Neural progenitor cell (in vitro differentiated cells): Measurements from ENCODE around the gene RNF4.
A peak's percentile ranks its signal among the peaks of the same experiment; 100 is the strongest.

Experiments used
- EZH2 ChIP-seq: fragments of 200-600 bp; sonication (generic); IDR thresholded peaks from 2 replicates; pipeline ENCODE4 v1.6.1; 2017; ENCODE audit warnings: antibody characterized with exemption, mild to moderate bottlenecking, moderate library complexity
- TF ChIP-seq, protein P1 (sequence below): fragments of 200-600 bp; sonication (generic); IDR thresholded peaks from 2 replicates; pipeline ENCODE4 v1.5.1; 2017; ENCODE audit warnings: antibody characterized with exemption, mild to moderate bottlenecking

DNA sequence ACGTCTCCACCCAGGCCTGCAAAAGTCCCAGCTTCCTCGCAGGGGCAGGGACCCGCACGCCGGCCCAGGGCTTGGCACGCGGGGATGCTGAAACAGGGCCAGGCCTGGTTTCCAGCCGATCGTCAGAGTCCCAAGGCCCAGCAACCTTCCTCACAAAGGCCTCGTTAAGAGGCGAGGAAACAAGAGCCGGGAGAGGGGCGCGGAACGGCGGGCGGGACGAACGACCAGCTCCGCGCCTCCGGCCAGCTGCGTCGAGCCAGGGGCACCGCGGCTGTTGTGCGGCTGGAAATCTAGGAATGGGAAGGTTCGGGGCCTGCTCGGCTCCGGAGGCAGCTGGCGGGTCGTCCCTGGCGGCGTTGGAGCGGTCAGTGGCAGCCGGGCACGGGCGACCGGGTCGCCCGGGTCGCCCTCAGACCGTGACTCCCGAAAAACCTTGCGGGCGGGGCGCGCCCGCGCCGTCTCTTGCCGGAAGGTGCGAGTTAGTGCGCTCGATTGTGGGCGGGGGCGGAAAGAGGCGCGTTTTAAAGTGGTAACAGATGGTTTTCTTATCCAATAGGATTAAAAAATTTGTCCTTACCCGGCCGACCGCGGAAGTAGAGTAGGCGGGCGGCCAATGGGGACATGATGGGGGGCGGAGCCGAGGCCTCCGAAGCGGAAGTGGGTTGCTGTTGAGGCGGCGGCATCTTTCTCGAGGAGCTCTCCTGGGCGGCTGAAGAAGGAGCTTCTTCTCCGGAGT is at the start of gene RNF4:
- TF ChIP-seq EZH2: peak; percentile 34
- TF ChIP-seq, protein P1, sequence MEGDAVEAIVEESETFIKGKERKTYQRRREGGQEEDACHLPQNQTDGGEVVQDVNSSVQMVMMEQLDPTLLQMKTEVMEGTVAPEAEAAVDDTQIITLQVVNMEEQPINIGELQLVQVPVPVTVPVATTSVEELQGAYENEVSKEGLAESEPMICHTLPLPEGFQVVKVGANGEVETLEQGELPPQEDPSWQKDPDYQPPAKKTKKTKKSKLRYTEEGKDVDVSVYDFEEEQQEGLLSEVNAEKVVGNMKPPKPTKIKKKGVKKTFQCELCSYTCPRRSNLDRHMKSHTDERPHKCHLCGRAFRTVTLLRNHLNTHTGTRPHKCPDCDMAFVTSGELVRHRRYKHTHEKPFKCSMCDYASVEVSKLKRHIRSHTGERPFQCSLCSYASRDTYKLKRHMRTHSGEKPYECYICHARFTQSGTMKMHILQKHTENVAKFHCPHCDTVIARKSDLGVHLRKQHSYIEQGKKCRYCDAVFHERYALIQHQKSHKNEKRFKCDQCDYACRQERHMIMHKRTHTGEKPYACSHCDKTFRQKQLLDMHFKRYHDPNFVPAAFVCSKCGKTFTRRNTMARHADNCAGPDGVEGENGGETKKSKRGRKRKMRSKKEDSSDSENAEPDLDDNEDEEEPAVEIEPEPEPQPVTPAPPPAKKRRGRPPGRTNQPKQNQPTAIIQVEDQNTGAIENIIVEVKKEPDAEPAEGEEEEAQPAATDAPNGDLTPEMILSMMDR: no peak
